Activated B cell treated with CpG ODN at 0.5 μM for 24 hours (primary cell): ENCODE data around the gene RNF126. TPM values are rescaled to one million over a fixed set of nuclear protein-coding genes. Genes with fewer than 3 reads are reported as not detected.

Experiments
- ATAC-seq: fragments of 200-7000 bp; cut with Tn5 transposase; one replicate; pipeline ENCODE4 v1.10.0; 2021; ENCODE audit warnings: low read depth, mild to moderate bottlenecking, moderate library complexity
- CTCF ChIA-PET: fragments of 350-600 bp; sonication (Branson Sonifier 250); formaldehyde crosslinking; loops from one replicate; lab custom pipeline; 2021; ENCODE audit warnings: antibody characterized with exemption; lab: Charles Lee
- POLR2A ChIA-PET: fragments of 350-600 bp; sonication (Branson Sonifier 250); formaldehyde crosslinking; loops from one replicate; lab custom pipeline; 2021; ENCODE audit warnings: antibody characterized with exemption; lab: Charles Lee
- DNase-seq: peaks from one replicate; pipeline ENCODE4 v3.0.0; 2022
- H3K27ac Mint-ChIP-seq: one replicate; pipeline ENCODE4 v1.8.0; 2020; ENCODE audit warnings: mixed read lengths
- H3K27me3 Mint-ChIP-seq: one replicate; pipeline ENCODE4 v1.8.0; 2021; ENCODE audit warnings: mixed read lengths
- H3K36me3 Mint-ChIP-seq: one replicate; pipeline ENCODE4 v1.8.0; 2021; ENCODE audit warnings: low read depth, mixed read lengths
- H3K4me1 Mint-ChIP-seq: one replicate; pipeline ENCODE4 v1.8.0; 2021; ENCODE audit warnings: mixed read lengths
- H3K4me3 Mint-ChIP-seq: one replicate; pipeline ENCODE4 v1.8.0; 2020; ENCODE audit warnings: mild to moderate bottlenecking, mixed read lengths
- H3K9me3 Mint-ChIP-seq: one replicate; pipeline ENCODE4 v1.8.0; 2020; ENCODE audit warnings: mixed read lengths
- CTCF ChIP-seq: fragments of 200-600 bp; IDR thresholded peaks from one replicate; pipeline ENCODE4 v1.8.0; 2022; ENCODE audit warnings: antibody characterized with exemption, mild to moderate bottlenecking
- intact Hi-C: fragments of 100-400 bp; cut with micrococcal nuclease; formaldehyde crosslinking; loops from one replicate; pipeline ENCODE4 v1.15.1; 2024
- total RNA-seq: library from RNA; stranded (reverse); gene quantifications from 2 replicates; pipeline ENCODE4 v1.2.3, GENCODE V29; 2022

The RNF126 gene
- 75.9 and 82.7 TPM in 2 replicates for total RNA-seq

- POLR2A ChIA-PET: interaction anchor here (0.6 to 2.3 kb wide), 10 partner anchors 13 to 607 kb away, joined by 3 to 29 read pairs (median 4); partner anchors contain the start of genes BSG, CDC34 and WDR18
- H3K9me3 Mint-ChIP-seq: no peaks in the 10 kb centered on the region
- DNase-seq (peak; percentile 90), ATAC-seq (peak; percentile 67)
- no peaks in the 10 kb centered on the region for H3K27me3 Mint-ChIP-seq
- peaks cover 46% of the 10 kb centered on the region for H3K4me1 Mint-ChIP-seq
- intact Hi-C loops: loop anchor here (1.0 to 10.0 kb wide), 7 partner anchors 17 to 582 kb away; partner anchors contain the start of genes ATP5F1D, BSG, MIDN and POLRMT
- peak within 1 kb of the TSS; percentile 96 for H3K27ac Mint-ChIP-seq
- no peak for TF ChIP-seq CTCF
- H3K36me3 Mint-ChIP-seq: peaks cover 3% of the 10 kb centered on the region
- peak within 1 kb of the TSS; percentile 95 for H3K4me3 Mint-ChIP-seq
- CTCF ChIA-PET: interaction anchor here (1.4 to 1.9 kb wide), 3 partner anchors 17 to 74 kb away, joined by 4 to 13 read pairs (median 11); no protein-coding TSS in a partner anchor
Measured at GRCh38 chr19:662962-663681, at the start of gene RNF126. Gene RNF126, minus strand, starts transcription at chr19:663214. Its CDS starts 93 bp downstream, at chr19:663121.

GRCh38 chr19:711254-711653 lies 48.2 kb upstream of the RNF126 start:
- Mint-ChIP-seq H3K27ac (no peak overlapping the region), H3K4me3 (no peak overlapping the region), H3K36me3 (no peaks in the 10 kb centered on the region), H3K4me1 (peaks cover 2% of the 10 kb centered on the region), H3K27me3 (peaks cover 31% of the 10 kb centered on the region), H3K9me3 (peaks cover 7% of the 10 kb centered on the region)
- intact Hi-C loops: no loop called here
- CTCF ChIA-PET: no interaction called here
- DNase-seq (no peak), ATAC-seq (no peak)
- no peak for TF ChIP-seq CTCF
- POLR2A ChIA-PET: no interaction called here

GRCh38 chr19:710767-711166 lies 47.8 kb upstream of the RNF126 start:
- Mint-ChIP-seq H3K9me3 (peaks cover 7% of the 10 kb centered on the region), H3K4me1 (peaks cover 2% of the 10 kb centered on the region), H3K27me3 (peaks cover 29% of the 10 kb centered on the region), H3K36me3 (no peaks in the 10 kb centered on the region), H3K4me3 (no peak overlapping the region), H3K27ac (no peak overlapping the region)
- intact Hi-C loops: loop anchor here (1.0 kb wide), 1 partner anchor 11 kb away; no protein-coding TSS in a partner anchor
- ATAC-seq (no peak), DNase-seq (no peak)
- TF ChIP-seq CTCF: no peak
- ChIA-PET CTCF (no interaction called here), POLR2A (no interaction called here)

- peaks cover 29% of the 10 kb centered on the region for H3K27me3 Mint-ChIP-seq
- no peak overlapping the region for H3K4me3 Mint-ChIP-seq
- no peak for TF ChIP-seq CTCF
Measured at GRCh38 chr19:709965-710571, 47.1 kb upstream of the RNF126 start.

More at GRCh38 chr19:709965-710571, 47.1 kb upstream of the RNF126 start:
- ATAC-seq: no peak
- H3K4me1 Mint-ChIP-seq: peaks cover 2% of the 10 kb centered on the region
- H3K27ac Mint-ChIP-seq: no peak overlapping the region
- no peak for DNase-seq
- intact Hi-C loops: loop anchor here (1.0 kb wide), 1 partner anchor 11 kb away; no protein-coding TSS in a partner anchor
- no peaks in the 10 kb centered on the region for H3K36me3 Mint-ChIP-seq
- POLR2A ChIA-PET: no interaction called here
- H3K9me3 Mint-ChIP-seq: peaks cover 3% of the 10 kb centered on the region
- CTCF ChIA-PET: no interaction called here
